ENCODE measurements around the gene TRIM41.

GRCh38 chr5:181189363-181189961 is 33.6 kb upstream of the TRIM41 start:
- TF ChIP-seq ZNF274 (IDR thresholded peaks at IDR 0.05; ENCODE audit: low read depth, low read length) (no peak), YY1 (IDR thresholded peaks at IDR 0.05; ENCODE audit: insufficient read depth, insufficient read length) (no peak), SUZ12 (IDR thresholded peaks at IDR 0.05; ENCODE audit: extremely low read depth, insufficient read depth, insufficient read length) (no peak)
